K562 (cell line): ENCODE data around the gene HBG1.

Experiments
- ETS1 ChIP-seq: conservative IDR thresholded peaks from 2 replicates; pipeline ENCODE4 v1.6.1; 2011; ENCODE audit warnings: low read depth, mild to moderate bottlenecking, low read length; ENCODE audit not compliant: control insufficient read depth
- MAFG ChIP-seq: fragments of 450-650 bp; conservative IDR thresholded peaks from 2 replicates; pipeline ENCODE4 v1.6.1; 2016; ENCODE audit warnings: missing genetic modification characterization, missing compliant biosample characterization
- ZNF696 ChIP-seq: fragments of 250-450 bp; sonication (Bioruptor Pico); conservative IDR thresholded peaks from 2 replicates; pipeline ENCODE4 v1.4.0; 2020; ENCODE audit warnings: mild to moderate bottlenecking, moderate library complexity

- no peak for TF ChIP-seq ETS1
- TF ChIP-seq ZNF696 = no peak
- TF ChIP-seq MAFG = no peak
Observed at GRCh38 chr11:5283882-5284281, 34.2 kb upstream of the HBG1 start.
